GM18951 (cell line): ENCODE data around the gene HLCS.

Source experiments
- POLR2A ChIP-seq: IDR thresholded peaks from 4 replicates; pipeline ENCODE4 v1.6.1; 2011; ENCODE audit warnings: mild to moderate bottlenecking; ENCODE audit not compliant: insufficient read length, insufficient read depth; ENCODE audit errors: extremely low read depth
- in situ Hi-C: fragments of 300-500 bp; cut with MboI; formaldehyde crosslinking; loops from one replicate; pipeline ENCODE4 v1.12.0; 2022; ENCODE audit warnings: low sequenced_read_pairs, mixed read lengths, inconsistent platforms; ENCODE audit not compliant: unreplicated experiment

Gene HLCS

GRCh38 chr21:36845070-36845469 is 121.4 kb downstream of the HLCS start:
- no peak for TF ChIP-seq POLR2A
- in situ Hi-C loops = no loop called here

GRCh38 chr21:36841866-36842265 is 124.6 kb downstream of the HLCS start:
- in situ Hi-C loops = no loop called here
- no peak for TF ChIP-seq POLR2A

GRCh38 chr21:36839735-36840134 is 126.7 kb downstream of the HLCS start:
- in situ Hi-C loops = no loop called here
- no peak for TF ChIP-seq POLR2A

DNA sequence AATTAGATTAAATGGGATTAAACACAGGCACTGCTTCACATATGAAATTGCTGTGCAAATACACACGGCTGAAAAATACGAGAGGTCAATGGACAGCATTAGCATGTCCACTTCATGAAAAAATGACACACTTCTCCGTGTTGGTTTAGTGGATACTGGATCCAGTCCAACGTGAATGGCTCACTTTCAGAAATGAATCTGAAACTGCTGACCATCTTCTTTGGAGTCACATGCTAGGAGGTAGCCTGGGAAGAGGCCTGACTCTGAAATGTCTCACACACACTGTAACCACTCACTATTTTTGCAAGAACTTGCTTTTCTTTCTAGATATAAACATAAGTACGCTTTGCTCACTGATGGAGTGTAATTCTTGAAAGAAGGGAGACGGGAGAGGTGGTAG is 127.3 kb downstream of the HLCS start:
- in situ Hi-C loops = no loop called here
- no peak for TF ChIP-seq POLR2A

- no peak for TF ChIP-seq POLR2A
- in situ Hi-C loops = no loop called here
These were observed 131.1 kb downstream of the HLCS start for GRCh38 chr21:36835383-36835795.

GRCh38 chr21:36834192-36834591 is 132.3 kb downstream of the HLCS start:
- in situ Hi-C loops = no loop called here

DNA sequence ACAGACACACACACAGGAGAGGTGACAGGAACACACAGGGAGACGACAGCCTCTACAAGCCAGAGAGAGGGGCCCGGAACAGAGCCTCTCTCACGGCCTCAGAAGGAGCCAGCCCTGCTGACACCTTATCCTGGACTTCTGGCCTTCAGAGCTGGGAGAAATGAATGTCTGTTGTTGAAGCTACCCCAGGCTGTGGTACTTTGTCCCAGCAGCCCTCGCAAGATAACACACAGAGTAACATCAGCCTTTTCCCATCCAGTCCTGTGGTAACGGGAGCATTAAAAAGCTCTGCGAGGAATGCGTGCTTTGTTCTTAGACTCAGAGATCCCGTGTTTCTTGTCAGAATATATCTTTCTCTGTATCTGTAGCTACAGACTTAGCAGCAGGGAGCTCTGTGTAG is 136.4 kb downstream of the HLCS start:
- TF ChIP-seq POLR2A = no peak

More at GRCh38 chr21:36834192-36834591, 132.3 kb downstream of the HLCS start:
- TF ChIP-seq POLR2A = no peak

GRCh38 chr21:36828891-36829515 is 137.5 kb downstream of the HLCS start:
- in situ Hi-C loops = no loop called here
- no peak for TF ChIP-seq POLR2A

More for the DNA sequence above, 136.4 kb downstream of the HLCS start:
- in situ Hi-C loops = no loop called here

DNA sequence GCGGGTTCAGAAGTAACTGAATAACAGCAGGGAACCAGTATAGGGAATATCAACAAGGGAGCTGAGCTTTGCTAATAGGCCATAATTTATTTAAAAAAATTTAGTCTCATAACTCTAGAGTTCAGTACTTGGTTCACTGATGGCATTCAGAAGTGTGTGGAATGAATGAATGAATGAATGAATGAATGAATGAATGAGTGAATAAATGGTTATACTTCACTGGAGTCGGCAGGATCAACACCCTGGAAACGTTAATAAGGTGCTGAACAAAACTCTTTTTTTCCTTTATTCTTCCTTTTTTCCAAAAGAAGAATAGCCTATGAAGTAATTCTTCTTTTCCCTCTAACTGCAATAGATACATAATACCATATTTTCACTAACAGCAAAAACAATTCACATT is 138.3 kb downstream of the HLCS start:
- in situ Hi-C loops = no loop called here
- no peak for TF ChIP-seq POLR2A

GRCh38 chr21:36825658-36826057 is 140.8 kb downstream of the HLCS start:
- TF ChIP-seq POLR2A = no peak
- in situ Hi-C loops = no loop called here

DNA sequence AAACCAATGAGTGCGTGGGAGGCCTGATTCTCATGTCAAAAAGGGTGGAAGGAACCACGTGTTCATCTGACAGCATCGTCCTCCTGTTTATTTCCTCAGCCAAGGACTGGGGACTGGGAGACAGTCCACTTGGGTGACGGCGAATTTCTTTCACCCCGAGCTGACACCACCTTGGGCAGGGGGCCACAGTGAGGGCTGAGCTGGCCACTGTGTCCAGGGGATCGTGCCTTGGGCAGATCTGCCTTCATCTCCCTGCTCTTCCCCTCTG is 145.5 kb downstream of the HLCS start:
- in situ Hi-C loops = no loop called here

GRCh38 chr21:36820176-36821031 is 146.1 kb downstream of the HLCS start:
- in situ Hi-C loops = no loop called here
- no peak for TF ChIP-seq POLR2A

More for the DNA sequence above, 145.5 kb downstream of the HLCS start:
- no peak for TF ChIP-seq POLR2A

GRCh38 chr21:36817732-36818450 is 148.6 kb downstream of the HLCS start:
- TF ChIP-seq POLR2A = no peak

More at GRCh38 chr21:36817732-36818450, 148.6 kb downstream of the HLCS start:
- in situ Hi-C loops = no loop called here
